Islet of Langerhans (tissue), 1 donor: Measurements from ENCODE around the gene LIX1L.
"Not testable (repeated sequence)": the region's sequence is repeated elsewhere in the genome, so short reads cannot be mapped to it uniquely, and the experiment has no call there.

Experiments
- FAIRE-seq: peaks from one replicate; lab custom pipeline; 2011; peaks lifted over from hg19 to GRCh38; lab: Jason Lieb, UNC

The LIX1L gene

GRCh38 chr1:145935708-145936107 lies 22.1 kb downstream of the LIX1L start:
- no peak for FAIRE-seq

GRCh38 chr1:145932522-145933009 lies 25.3 kb downstream of the LIX1L start:
- not testable (repeated sequence) for FAIRE-seq

GRCh38 chr1:145927916-145928643 lies 29.7 kb downstream of the LIX1L start:
- FAIRE-seq = no peak

- FAIRE-seq = peak; percentile 97
These were observed 30.5 kb downstream of the LIX1L start, which contains the start of gene RBM8A for GRCh38 chr1:145927063-145927886. Gene RBM8A, minus strand, starts transcription at chr1:145927484. Its CDS starts 58 bp downstream, at chr1:145927426.

- no peak for FAIRE-seq
These were observed 31.1 kb downstream of the LIX1L start for GRCh38 chr1:145926686-145927062.

- no peak for FAIRE-seq
These were observed 35.6 kb downstream of the LIX1L start for GRCh38 chr1:145922266-145922665.

- not testable (repeated sequence) for FAIRE-seq
These were observed 37.5 kb downstream of the LIX1L start for GRCh38 chr1:145920297-145920696.

- FAIRE-seq = no peak
These were observed 38.6 kb downstream of the LIX1L start for GRCh38 chr1:145918992-145919939.

- peak; percentile 60 for FAIRE-seq
These were observed 39.4 kb downstream of the LIX1L start, which contains the start of gene PEX11B for GRCh38 chr1:145918144-145918991. Gene PEX11B, minus strand, starts transcription at chr1:145918717. Its CDS starts 29 bp downstream, at chr1:145918688.

GRCh38 chr1:145917595-145917994 lies 40.2 kb downstream of the LIX1L start:
- FAIRE-seq = no peak

- FAIRE-seq = no peak
These were observed 41.1 kb downstream of the LIX1L start for GRCh38 chr1:145916745-145917144.

- no peak for FAIRE-seq
These were observed 45.6 kb downstream of the LIX1L start for GRCh38 chr1:145912128-145912641.

- FAIRE-seq = no peak
These were observed 49.2 kb downstream of the LIX1L start for GRCh38 chr1:145908653-145909052.

- FAIRE-seq = no peak
These were observed 50.7 kb downstream of the LIX1L start for GRCh38 chr1:145906954-145907753.

GRCh38 chr1:145901312-145902021 lies 56.4 kb downstream of the LIX1L start:
- no peak for FAIRE-seq

- FAIRE-seq = no peak
These were observed 59.1 kb downstream of the LIX1L start for GRCh38 chr1:145898756-145899155.

- no peak for FAIRE-seq
These were observed 59.8 kb downstream of the LIX1L start for GRCh38 chr1:145897969-145898368.

GRCh38 chr1:145895471-145895870 lies 62.3 kb downstream of the LIX1L start:
- FAIRE-seq = no peak
